ENCODE results near the gene ZNF580. TPM values are rescaled to one million over a fixed set of nuclear protein-coding genes. Genes with fewer than 3 reads are reported as not detected.

Gene ZNF580
- total RNA-seq, result 0.43 and 3.1 TPM in 2 replicates

GRCh38 chr19:55640577-55641425 lies at the start of gene ZNF580:
Gene ZNF580 (plus strand): TSS chr19:55641002. CDS start chr19:55642509, 1,507 bp downstream.

GRCh38 chr19:55599468-55599841 lies 41.3 kb upstream of the ZNF580 start, which contains the start of gene FIZ1:
Gene FIZ1 (minus strand): TSS chr19:55599517. CDS start chr19:55597865, 1,652 bp downstream.

GRCh38 chr19:55599842-55600661 lies 40.8 kb upstream of the ZNF580 start, which contains the start of gene ZNF524:
Gene ZNF524 (plus strand): TSS chr19:55600288. CDS start chr19:55602113, 1,825 bp downstream.

GRCh38 chr19:55605637-55606470 lies 34.9 kb upstream of the ZNF580 start, which contains the start of gene ZNF865:
Gene ZNF865 (plus strand): TSS chr19:55605647. CDS start chr19:55613619, 7,972 bp downstream.

GRCh38 chr19:55624109-55625003 lies 16.4 kb upstream of the ZNF580 start, which contains the start of gene ZNF784:
Gene ZNF784 (minus strand): TSS chr19:55624566. CDS start chr19:55624561, 5 bp downstream.

GRCh38 chr19:55643003-55643886 lies 2.4 kb downstream of the ZNF580 start, which contains the start of gene ZNF581:
Gene ZNF581 (plus strand): TSS chr19:55643649. CDS start chr19:55644572, 923 bp downstream.

GRCh38 chr19:55647732-55648584 lies 7.2 kb downstream of the ZNF580 start, which contains the start of gene CCDC106:
Gene CCDC106 (plus strand): TSS chr19:55648212. CDS start chr19:55649047, 835 bp downstream.

GRCh38 chr19:55654868-55655647 lies 14.3 kb downstream of the ZNF580 start, which contains the start of gene U2AF2:
Gene U2AF2 (plus strand): TSS chr19:55655035. CDS start chr19:55655105, 70 bp downstream.

GRCh38 chr19:55674841-55675660 lies 34.2 kb downstream of the ZNF580 start, which contains the start of gene EPN1:
Gene EPN1 (plus strand): TSS chr19:55675226. CDS start chr19:55678628, 3,402 bp downstream.

Other genes with a start within 250 kb of the ZNF580 start
- gene UBE2S, start 233.2 kb upstream of the ZNF580 start, total RNA-seq, result 18.5 and 42.2 TPM in 2 replicates
- not detected in 2 replicates for gene SHISA7, start 197.7 kb upstream of the ZNF580 start, total RNA-seq
- gene ISOC2, start 179.4 kb upstream of the ZNF580 start, total RNA-seq, result 49.2 and 88.9 TPM in 2 replicates
- not detected in 2 replicates for gene C19orf85, start 176.3 kb upstream of the ZNF580 start, total RNA-seq
- 0.48 and 1.1 TPM in 2 replicates for gene ZNF628, start 164.4 kb upstream of the ZNF580 start, total RNA-seq
- gene NAT14, start 155.8 kb upstream of the ZNF580 start, total RNA-seq, result 7.9 and 11.1 TPM in 2 replicates
- gene SSC5D, start 152.6 kb upstream of the ZNF580 start, total RNA-seq, result 0.24 TPM in 1 of 2 replicates, not detected in the other
- gene SBK2, start 103.9 kb upstream of the ZNF580 start, total RNA-seq, result 0.72 TPM in 1 of 2 replicates, not detected in the other
- gene SBK3, start 95.5 kb upstream of the ZNF580 start, total RNA-seq, result not detected in 2 replicates
- gene ZNF579, start 60.2 kb upstream of the ZNF580 start, total RNA-seq, result 3.8 and 5.5 TPM in 2 replicates
- gene FIZ1, start 41.5 kb upstream of the ZNF580 start, total RNA-seq, result 2.7 and 9.0 TPM in 2 replicates
- 13.0 and 33.0 TPM in 2 replicates for gene ZNF524, start 40.7 kb upstream of the ZNF580 start, total RNA-seq
- 1.4 and 2.1 TPM in 2 replicates for gene ZNF865, start 35.4 kb upstream of the ZNF580 start, total RNA-seq
- gene ZNF784, start 16.4 kb upstream of the ZNF580 start, total RNA-seq, result 2.3 and 3.4 TPM in 2 replicates
- 27.5 and 40.1 TPM in 2 replicates for gene ZNF581, start 2.6 kb downstream of the ZNF580 start, total RNA-seq
- 3.4 and 4.1 TPM in 2 replicates for gene CCDC106, start 7.2 kb downstream of the ZNF580 start, total RNA-seq
- gene U2AF2, start 14.0 kb downstream of the ZNF580 start, total RNA-seq, result 89.2 and 92.1 TPM in 2 replicates
- 44.3 and 50.5 TPM in 2 replicates for gene EPN1, start 34.2 kb downstream of the ZNF580 start, total RNA-seq
- 0.24 TPM in 1 of 2 replicates, not detected in the other for gene NLRP9, start 97.4 kb downstream of the ZNF580 start, total RNA-seq
- not detected in 2 replicates for gene RFPL4A, start 118.1 kb downstream of the ZNF580 start, total RNA-seq
- not detected in 2 replicates for gene RFPL4AL1, start 128.1 kb downstream of the ZNF580 start, total RNA-seq
- not detected in 2 replicates for gene NLRP11, start 191.0 kb downstream of the ZNF580 start, total RNA-seq
- not detected in 2 replicates for gene NLRP4, start 195.5 kb downstream of the ZNF580 start, total RNA-seq

Measured in tracheal epithelial cell (primary cell).